DOHH2 (cell line): Measurements from ENCODE around the gene ADGRG6.

Experiments
- H3F3A ChIP-seq: fragments of 200-600 bp; sonication (generic), shearing (Covaris generic); 2 replicates; pipeline ENCODE4 v1.6.0; 2016; ENCODE audit warnings: antibody characterized with exemption, mild to moderate bottlenecking; ENCODE audit not compliant: control insufficient read depth, insufficient read depth
- H3K27ac ChIP-seq: fragments of 200-600 bp; sonication (generic); 2 replicates; pipeline ENCODE4 v1.5.1; 2014; ENCODE audit warnings: low read depth, mild to moderate bottlenecking, low read length, moderate library complexity
- H3K27me3 ChIP-seq: fragments of 200-600 bp; sonication (generic); 2 replicates; pipeline ENCODE4 v1.6.1; 2014; ENCODE audit warnings: mild to moderate bottlenecking, low read length, mixed read lengths; ENCODE audit not compliant: control insufficient read depth
- H3K36me3 ChIP-seq: fragments of 200-600 bp; sonication (generic); 2 replicates; pipeline ENCODE4 v1.6.1; 2014; ENCODE audit warnings: mild to moderate bottlenecking, low read length, moderate library complexity, mixed read lengths; ENCODE audit not compliant: control insufficient read depth
- H3K4me1 ChIP-seq: fragments of 200-600 bp; sonication (generic); 2 replicates; pipeline ENCODE4 v1.6.1; 2014; ENCODE audit warnings: mild to moderate bottlenecking, low read length, mixed read lengths; ENCODE audit not compliant: control insufficient read depth
- H3K4me2 ChIP-seq: fragments of 200-600 bp; sonication (generic); 2 replicates; pipeline ENCODE4 v1.6.0; 2014; ENCODE audit warnings: mild to moderate bottlenecking, low read length, moderate library complexity
- H3K4me3 ChIP-seq: fragments of 200-600 bp; sonication (generic); 2 replicates; pipeline ENCODE4 v1.5.1; 2014; ENCODE audit warnings: mild to moderate bottlenecking, low read length, mixed read lengths
- H3K79me2 ChIP-seq: fragments of 200-600 bp; sonication (generic); 2 replicates; pipeline ENCODE4 v1.6.1; 2014; ENCODE audit warnings: mild to moderate bottlenecking, low read length, mixed read lengths; ENCODE audit not compliant: control insufficient read depth
- H3K9me2 ChIP-seq: fragments of 200-600 bp; sonication (generic); replicated peaks from 2 replicates; pipeline ENCODE4 v1.6.1; 2014; ENCODE audit warnings: mild to moderate bottlenecking, low read length, mixed read lengths; ENCODE audit not compliant: control insufficient read depth
- H3K9me3 ChIP-seq: fragments of 200-600 bp; sonication (generic); 2 replicates; pipeline ENCODE4 v1.6.1; 2014; ENCODE audit warnings: antibody characterized with exemption, low read length, mixed read lengths; ENCODE audit not compliant: control insufficient read depth, insufficient read depth
- H4K20me1 ChIP-seq: fragments of 200-600 bp; sonication (generic); 2 replicates; pipeline ENCODE4 v1.6.0; 2014; ENCODE audit warnings: low read depth, mild to moderate bottlenecking, antibody characterized with exemption, low read length, moderate library complexity; ENCODE audit not compliant: control insufficient read depth, insufficient read depth
- CTCF ChIP-seq: fragments of 200-600 bp; sonication (generic); IDR thresholded peaks from one replicate; pipeline ENCODE4 v1.5.1; 2014; ENCODE audit warnings: antibody characterized with exemption, mild to moderate bottlenecking, low read depth, low read length; ENCODE audit not compliant: poor library complexity, severe bottlenecking
- EZH2phosphoT487 ChIP-seq: fragments of 200-600 bp; sonication (generic); IDR thresholded peaks from 2 replicates; pipeline ENCODE4 v1.6.1; 2017; ENCODE audit warnings: borderline replicate concordance, mild to moderate bottlenecking, antibody characterized with exemption, low read length, moderate library complexity, mixed read lengths

ADGRG6 gene

GRCh38 chr6:142266060-142266459, 35.7 kb upstream of the ADGRG6 start:
- no peaks in the 10 kb centered on the region for H3K27me3 ChIP-seq
- no peaks in the 10 kb centered on the region for H4K20me1 ChIP-seq
- H3K4me2 ChIP-seq: no peak overlapping the region
- no peaks in the 10 kb centered on the region for H3F3A ChIP-seq
- no peak overlapping the region for H3K4me3 ChIP-seq
- H3K9me2 ChIP-seq: no peaks in the 10 kb centered on the region; the same call in 1 of the 2 replicates
- H3K4me1 ChIP-seq: no peaks in the 10 kb centered on the region
- no peak for TF ChIP-seq EZH2phosphoT487
- TF ChIP-seq CTCF: no peak
- no peaks in the 10 kb centered on the region for H3K9me3 ChIP-seq
- no peaks in the 10 kb centered on the region for H3K79me2 ChIP-seq
- no peak overlapping the region for H3K27ac ChIP-seq
- H3K36me3 ChIP-seq: no peaks in the 10 kb centered on the region

DNA sequence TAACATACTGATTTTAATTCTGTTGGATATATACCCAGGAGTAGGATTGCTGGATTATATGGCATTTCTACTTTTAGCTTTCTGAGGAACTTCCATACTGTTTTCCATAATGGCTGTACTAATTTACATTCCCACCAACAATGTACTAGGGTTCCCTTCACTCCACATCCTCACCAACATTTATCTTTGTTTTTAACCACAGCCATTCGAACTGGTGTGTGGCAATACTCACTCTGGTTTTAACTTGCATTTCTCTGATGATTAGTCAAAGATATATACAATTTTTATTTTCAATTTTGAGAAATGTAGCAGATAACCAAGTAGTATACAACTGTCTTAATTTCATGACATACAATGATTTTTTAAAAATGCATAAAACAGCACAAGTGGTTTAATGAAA, 30.3 kb upstream of the ADGRG6 start:
- no peak for TF ChIP-seq CTCF
- H3K4me3 ChIP-seq: no peak overlapping the region
- H3K9me3 ChIP-seq: no peaks in the 10 kb centered on the region
- H3K79me2 ChIP-seq: no peaks in the 10 kb centered on the region
- H3K27me3 ChIP-seq: no peaks in the 10 kb centered on the region
- H4K20me1 ChIP-seq: no peaks in the 10 kb centered on the region
- no peaks in the 10 kb centered on the region for H3F3A ChIP-seq
- no peaks in the 10 kb centered on the region for H3K36me3 ChIP-seq
- H3K4me2 ChIP-seq: no peak overlapping the region
- H3K9me2 ChIP-seq: no peaks in the 10 kb centered on the region; the same call in 1 of the 2 replicates
- H3K4me1 ChIP-seq: no peaks in the 10 kb centered on the region
- H3K27ac ChIP-seq: no peak overlapping the region

DNA sequence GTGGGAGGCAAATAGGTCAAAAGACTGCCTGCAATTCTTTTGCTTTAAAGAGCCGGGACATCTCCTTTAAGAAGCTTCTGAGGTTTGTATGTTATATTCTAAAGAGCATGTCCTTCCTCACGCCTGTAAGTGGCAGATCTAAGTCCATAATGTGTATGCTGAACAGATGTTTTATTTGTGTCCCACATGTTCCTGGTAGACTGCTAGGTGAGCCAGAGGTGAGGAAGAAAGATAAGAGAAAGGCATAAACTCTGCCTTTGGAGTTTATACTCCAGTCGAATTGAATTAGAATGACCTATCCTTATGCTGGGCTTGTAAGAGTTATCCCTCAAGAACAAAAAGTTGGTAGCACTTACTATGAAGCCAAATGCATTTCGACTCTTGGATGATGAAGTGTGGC, 27.2 kb upstream of the ADGRG6 start:
- Histone ChIP-seq H3K9me2 (no peaks in the 10 kb centered on the region), H3K4me1 (no peaks in the 10 kb centered on the region), H3K27ac (no peak overlapping the region), H3K36me3 (no peaks in the 10 kb centered on the region), H3F3A (no peaks in the 10 kb centered on the region), H3K79me2 (no peaks in the 10 kb centered on the region), H3K4me2 (no peak overlapping the region), H4K20me1 (no peaks in the 10 kb centered on the region), H3K27me3 (no peaks in the 10 kb centered on the region), H3K9me3 (no peaks in the 10 kb centered on the region), H3K4me3 (no peak overlapping the region)
- TF ChIP-seq CTCF (no peak), EZH2phosphoT487 (no peak)
